Fibroblast of the aortic adventitia (primary cell): ENCODE results near the gene COPG2. TPM values are rescaled to one million over a fixed set of nuclear protein-coding genes. Genes with fewer than 3 reads are reported as not detected.

Experiments used
- DNase-seq: peaks from one replicate; pipeline ENCODE4 v3.0.0-alpha.2; 2010; ENCODE audit warnings: low read depth
- H3K4me3 ChIP-seq: 2 replicates; pipeline ENCODE4 v1.5.1; 2011; ENCODE audit warnings: low read depth, mild to moderate bottlenecking, control low read depth, low read length, moderate library complexity
- small RNA-seq: library from RNA; depleted of rRNA; stranded (forward); fragments of <200 nt; gene quantifications from one replicate; pipeline ENCODE3, GENCODE V24; 2012
- total RNA-seq: library from RNA; depleted of rRNA; stranded (reverse); fragments of >200 nt; gene quantifications from 2 replicates; pipeline ENCODE4 v1.2.3, GENCODE V29; 2012; ENCODE audit warnings: low replicate concordance
- TF ChIP-seq, protein P1 (sequence below): IDR thresholded peaks from 2 replicates; pipeline ENCODE4 v1.5.1; 2011; ENCODE audit warnings: mild to moderate bottlenecking, low read length, control low read depth, inconsistent platforms; ENCODE audit not compliant: insufficient read depth

COPG2 gene
- total RNA-seq, 1 donor, result 43.7 TPM

DNA sequence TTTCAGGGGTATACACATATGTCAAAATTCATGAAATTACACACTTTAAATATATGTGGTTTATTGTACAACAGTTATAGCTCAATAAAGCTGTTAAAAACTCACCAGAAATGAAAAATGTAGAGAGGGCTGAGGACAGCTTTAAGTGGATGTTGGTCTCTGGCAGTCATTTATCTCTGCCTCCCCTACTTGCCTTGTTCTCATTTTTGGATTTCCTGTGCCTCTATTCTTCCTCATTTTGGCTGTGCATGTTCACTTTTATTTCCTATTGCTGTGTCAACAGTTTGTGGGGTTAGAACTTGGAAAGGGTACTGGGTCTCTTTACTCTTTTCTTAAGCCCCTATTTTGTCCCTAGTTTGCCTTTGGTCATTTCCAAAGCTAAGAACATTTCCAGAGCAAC, 195.3 kb downstream of the COPG2 start:
- TF ChIP-seq, protein P1, sequence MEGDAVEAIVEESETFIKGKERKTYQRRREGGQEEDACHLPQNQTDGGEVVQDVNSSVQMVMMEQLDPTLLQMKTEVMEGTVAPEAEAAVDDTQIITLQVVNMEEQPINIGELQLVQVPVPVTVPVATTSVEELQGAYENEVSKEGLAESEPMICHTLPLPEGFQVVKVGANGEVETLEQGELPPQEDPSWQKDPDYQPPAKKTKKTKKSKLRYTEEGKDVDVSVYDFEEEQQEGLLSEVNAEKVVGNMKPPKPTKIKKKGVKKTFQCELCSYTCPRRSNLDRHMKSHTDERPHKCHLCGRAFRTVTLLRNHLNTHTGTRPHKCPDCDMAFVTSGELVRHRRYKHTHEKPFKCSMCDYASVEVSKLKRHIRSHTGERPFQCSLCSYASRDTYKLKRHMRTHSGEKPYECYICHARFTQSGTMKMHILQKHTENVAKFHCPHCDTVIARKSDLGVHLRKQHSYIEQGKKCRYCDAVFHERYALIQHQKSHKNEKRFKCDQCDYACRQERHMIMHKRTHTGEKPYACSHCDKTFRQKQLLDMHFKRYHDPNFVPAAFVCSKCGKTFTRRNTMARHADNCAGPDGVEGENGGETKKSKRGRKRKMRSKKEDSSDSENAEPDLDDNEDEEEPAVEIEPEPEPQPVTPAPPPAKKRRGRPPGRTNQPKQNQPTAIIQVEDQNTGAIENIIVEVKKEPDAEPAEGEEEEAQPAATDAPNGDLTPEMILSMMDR, result no peak
- no peak for DNase-seq
- H3K4me3 ChIP-seq, result no peak overlapping the region

DNA sequence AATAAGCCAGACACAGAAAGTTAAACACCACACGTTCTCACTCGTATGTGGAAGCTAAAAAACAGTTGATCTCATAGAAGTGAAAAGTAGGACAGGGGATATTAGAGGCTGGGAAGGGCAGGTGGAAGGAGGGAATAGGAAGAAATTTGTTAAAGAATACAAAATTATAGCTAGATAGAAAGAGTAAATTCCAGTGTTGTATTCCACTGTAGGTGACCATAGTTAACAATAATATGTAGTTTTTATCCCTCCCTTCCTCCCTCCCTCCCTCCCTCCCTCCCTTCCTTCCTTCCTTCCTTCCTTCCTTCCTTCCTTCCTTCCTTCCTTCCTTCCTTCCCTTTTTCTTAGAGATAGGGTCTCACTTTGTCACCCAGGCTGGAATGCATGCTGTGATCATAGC, 196.6 kb downstream of the COPG2 start:
- TF ChIP-seq, protein P1, result no peak
- no peak overlapping the region for H3K4me3 ChIP-seq
- no peak for DNase-seq

DNA sequence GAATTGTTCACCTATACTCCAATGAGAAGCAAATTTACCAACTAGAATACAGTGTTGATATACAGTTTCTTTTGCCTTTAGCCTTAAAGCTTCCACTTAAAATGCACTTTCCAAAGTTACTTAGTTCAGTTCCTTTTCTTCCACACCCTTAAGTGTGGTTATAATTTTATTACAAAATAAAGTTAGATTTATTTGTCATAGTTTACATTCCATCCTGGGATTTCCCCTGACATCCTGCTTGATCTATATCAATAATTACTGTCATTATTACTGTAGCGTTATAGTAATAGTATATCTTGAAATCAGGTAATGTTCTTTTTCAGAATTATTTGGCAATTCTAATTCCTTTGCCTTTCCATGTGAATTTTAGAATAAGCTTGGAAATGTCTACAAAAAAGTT, 199.9 kb downstream of the COPG2 start:
- TF ChIP-seq, protein P1, result no peak
- no peak for DNase-seq
- no peak overlapping the region for H3K4me3 ChIP-seq

DNA sequence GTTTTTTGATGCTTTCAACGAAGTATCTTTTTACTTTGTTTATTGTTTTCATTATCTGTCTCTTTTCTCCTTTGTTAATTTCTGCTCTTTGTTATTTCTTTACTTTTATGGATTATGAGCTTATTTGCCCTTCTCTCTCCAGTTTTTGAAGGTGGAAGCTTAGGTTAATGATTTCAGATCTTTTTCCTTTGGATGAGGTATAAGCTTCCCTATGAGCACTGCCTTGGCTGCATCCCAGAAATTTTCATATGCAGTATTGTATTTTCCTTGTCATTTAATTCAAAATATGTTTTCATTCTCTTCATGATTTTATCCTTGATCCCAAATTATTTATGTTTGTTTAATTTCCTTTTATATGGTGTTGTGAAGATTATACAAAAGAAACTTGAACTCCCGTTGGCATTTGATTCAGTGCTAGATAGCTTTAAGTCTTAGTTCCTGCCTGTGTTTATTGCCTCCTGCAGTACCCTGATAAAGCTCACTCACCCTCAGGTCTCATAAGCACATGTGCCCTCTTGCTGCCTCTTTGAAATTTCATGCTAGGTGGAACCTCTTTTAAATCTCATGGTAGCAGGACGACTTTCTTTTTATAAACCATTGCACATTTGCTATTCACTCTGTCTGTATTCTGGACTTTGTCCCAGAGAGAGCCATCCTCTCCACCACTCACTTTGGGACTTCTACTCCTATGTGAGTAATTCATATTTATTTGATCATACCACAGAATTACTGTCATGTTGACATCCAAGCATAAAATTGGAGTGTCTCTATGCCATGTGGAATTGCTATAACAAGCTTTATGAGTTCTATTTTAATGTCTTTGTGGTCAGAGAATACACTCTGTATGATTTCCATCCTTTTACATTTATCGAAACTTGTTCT, 204.8 kb downstream of the COPG2 start:
- no peak overlapping the region for H3K4me3 ChIP-seq
- TF ChIP-seq, protein P1, result no peak
- no peak for DNase-seq

DNA sequence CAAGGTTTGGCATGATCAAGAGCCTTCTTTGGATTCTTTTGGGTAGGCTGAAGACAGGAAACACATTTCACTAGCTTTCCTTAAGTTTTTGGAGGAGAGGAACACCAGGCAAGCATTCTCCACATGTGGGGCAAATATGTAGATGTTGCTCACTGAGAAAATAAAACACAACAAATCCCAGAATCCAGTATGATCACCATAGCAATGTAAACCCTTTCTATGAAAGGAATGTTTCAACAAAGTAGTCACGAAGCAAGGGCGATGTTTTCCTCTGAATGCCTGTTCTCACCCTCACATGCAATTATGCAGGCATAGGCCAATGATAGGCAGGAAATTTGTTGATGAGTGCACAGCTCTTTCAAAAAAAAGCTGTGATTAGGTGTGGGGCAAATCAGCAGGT, 207.3 kb downstream of the COPG2 start:
- H3K4me3 ChIP-seq, result no peak overlapping the region
- DNase-seq, result no peak
- TF ChIP-seq, protein P1, result no peak

GRCh38 chr7:130458257-130458656, 210.3 kb downstream of the COPG2 start:
- no peak for DNase-seq
- TF ChIP-seq, protein P1, result no peak
- H3K4me3 ChIP-seq, result no peak overlapping the region

Small RNA genes within 50 kb of the gene (small RNA-seq; reads per million reads assigned to genes)
- gene MIR335 (not detected), gene RF02148 (not detected), gene RF02149 (not detected), gene RF02150 (not detected), gene RNA5SP246 (0.70 reads per million, percentile 13 among the genes with 10 or more reads in this experiment)

Other genes with a start within 250 kb of the COPG2 start
- 16.1 and 21.6 TPM in 2 replicates for gene CEP41, start 227.7 kb downstream of the COPG2 start, total RNA-seq
- 63.0 and 236 TPM in 2 replicates for gene MEST, start 176.7 kb downstream of the COPG2 start, total RNA-seq
- not detected in 2 replicates for gene TSGA13, start 17.8 kb upstream of the COPG2 start, total RNA-seq
- 0.09 TPM in 1 of 2 replicates, not detected in the other for gene KLF14, start 65.5 kb upstream of the COPG2 start, total RNA-seq